Measurements from ENCODE around the gene SLC8A2.
"Not testable (repeated sequence)": the region's sequence is repeated elsewhere in the genome, so short reads cannot be mapped to it uniquely, and the experiment has no call there.

The SLC8A2 gene

GRCh38 chr19:47411696-47412095 lies 60.0 kb downstream of the SLC8A2 start:
- DNase-seq (ENCODE audit: low read depth): not testable (repeated sequence)

- DNase-seq (ENCODE audit: low read depth): no peak
These were observed 60.6 kb downstream of the SLC8A2 start for GRCh38 chr19:47411101-47411500.

GRCh38 chr19:47408156-47408938 lies 63.3 kb downstream of the SLC8A2 start:
- no peak for DNase-seq (ENCODE audit: low read depth)

- no peak for DNase-seq (ENCODE audit: low read depth)
These were observed 64.3 kb downstream of the SLC8A2 start for GRCh38 chr19:47407417-47407774.

- DNase-seq (ENCODE audit: low read depth): no peak
These were observed 64.8 kb downstream of the SLC8A2 start for GRCh38 chr19:47406711-47407416.

- DNase-seq (ENCODE audit: low read depth): no peak
These were observed 65.8 kb downstream of the SLC8A2 start for GRCh38 chr19:47405854-47406417.

- no peak for DNase-seq (ENCODE audit: low read depth)
These were observed 66.5 kb downstream of the SLC8A2 start for GRCh38 chr19:47405197-47405550.

GRCh38 chr19:47404334-47405196 lies 67.1 kb downstream of the SLC8A2 start:
- no peak for DNase-seq (ENCODE audit: low read depth)

GRCh38 chr19:47402504-47402903 lies 69.2 kb downstream of the SLC8A2 start:
- DNase-seq (ENCODE audit: low read depth): no peak

GRCh38 chr19:47398707-47399597 lies 72.7 kb downstream of the SLC8A2 start:
- no peak for DNase-seq (ENCODE audit: low read depth)

GRCh38 chr19:47391510-47392223 lies 80.0 kb downstream of the SLC8A2 start:
- DNase-seq (ENCODE audit: low read depth): peak; percentile 71

GRCh38 chr19:47390533-47391488 lies 80.9 kb downstream of the SLC8A2 start:
- DNase-seq (ENCODE audit: low read depth): no peak

GRCh38 chr19:47389150-47389556 lies 82.5 kb downstream of the SLC8A2 start:
- no peak for DNase-seq (ENCODE audit: low read depth)

- not testable (repeated sequence) for DNase-seq (ENCODE audit: low read depth)
These were observed 83.0 kb downstream of the SLC8A2 start for GRCh38 chr19:47388721-47389120.

- DNase-seq (ENCODE audit: low read depth): not testable (repeated sequence)
These were observed 84.1 kb downstream of the SLC8A2 start for GRCh38 chr19:47387623-47388022.

- not testable (repeated sequence) for DNase-seq (ENCODE audit: low read depth)
These were observed 85.1 kb downstream of the SLC8A2 start for GRCh38 chr19:47386582-47386981.

- not testable (repeated sequence) for DNase-seq (ENCODE audit: low read depth)
These were observed 87.2 kb downstream of the SLC8A2 start for GRCh38 chr19:47384533-47384932.

- not testable (repeated sequence) for DNase-seq (ENCODE audit: low read depth)
These were observed 87.8 kb downstream of the SLC8A2 start for GRCh38 chr19:47383890-47384289.

GRCh38 chr19:47381653-47382279 lies 89.9 kb downstream of the SLC8A2 start:
- DNase-seq (ENCODE audit: low read depth): peak; percentile 2
